ENCODE measurements around the gene UAP1.

UAP1 gene

DNA sequence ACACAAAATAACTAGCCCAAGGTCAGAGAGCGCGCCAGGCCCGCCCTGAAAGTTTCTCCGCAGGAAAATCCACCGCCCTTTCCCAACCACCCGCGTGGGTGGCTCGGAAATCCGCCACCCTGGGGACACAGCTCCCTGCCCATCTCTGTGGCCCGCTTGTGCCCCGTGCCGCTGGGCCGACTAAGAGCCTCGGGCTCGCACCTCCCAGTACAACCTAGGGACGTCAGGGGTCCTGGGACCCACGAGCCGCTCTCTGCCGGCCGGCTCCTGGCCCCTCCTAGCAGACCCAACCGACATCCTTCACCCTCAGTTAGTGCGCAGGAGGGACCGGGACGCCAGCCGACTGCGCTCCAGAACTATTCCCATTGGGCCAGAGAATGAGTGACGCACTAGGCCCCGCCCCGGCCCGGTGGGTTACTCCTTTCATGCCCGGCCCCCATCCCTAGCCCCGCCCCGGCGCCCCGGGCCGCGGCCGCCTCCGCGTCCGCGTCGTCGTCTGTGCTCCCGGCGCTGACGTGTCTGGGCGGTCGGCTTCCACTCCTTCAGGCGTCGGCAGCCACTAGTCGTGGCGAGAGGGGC lies 396 bp upstream of the UAP1 start:
- DNase-seq (ENCODE audit: low read depth, low spot score) = peak; percentile 99
- TF ChIP-seq, protein P1, sequence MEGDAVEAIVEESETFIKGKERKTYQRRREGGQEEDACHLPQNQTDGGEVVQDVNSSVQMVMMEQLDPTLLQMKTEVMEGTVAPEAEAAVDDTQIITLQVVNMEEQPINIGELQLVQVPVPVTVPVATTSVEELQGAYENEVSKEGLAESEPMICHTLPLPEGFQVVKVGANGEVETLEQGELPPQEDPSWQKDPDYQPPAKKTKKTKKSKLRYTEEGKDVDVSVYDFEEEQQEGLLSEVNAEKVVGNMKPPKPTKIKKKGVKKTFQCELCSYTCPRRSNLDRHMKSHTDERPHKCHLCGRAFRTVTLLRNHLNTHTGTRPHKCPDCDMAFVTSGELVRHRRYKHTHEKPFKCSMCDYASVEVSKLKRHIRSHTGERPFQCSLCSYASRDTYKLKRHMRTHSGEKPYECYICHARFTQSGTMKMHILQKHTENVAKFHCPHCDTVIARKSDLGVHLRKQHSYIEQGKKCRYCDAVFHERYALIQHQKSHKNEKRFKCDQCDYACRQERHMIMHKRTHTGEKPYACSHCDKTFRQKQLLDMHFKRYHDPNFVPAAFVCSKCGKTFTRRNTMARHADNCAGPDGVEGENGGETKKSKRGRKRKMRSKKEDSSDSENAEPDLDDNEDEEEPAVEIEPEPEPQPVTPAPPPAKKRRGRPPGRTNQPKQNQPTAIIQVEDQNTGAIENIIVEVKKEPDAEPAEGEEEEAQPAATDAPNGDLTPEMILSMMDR (IDR thresholded peaks at IDR 0.05; ENCODE audit: low read depth, low read length) = no peak
- H3K4me3 ChIP-seq (ENCODE audit: low read depth, low read length) = peak overlapping the region; percentile 85
- in situ Hi-C loops (cut with HindIII; ENCODE audit: low sequenced_read_pairs) = no loop called here

DNA sequence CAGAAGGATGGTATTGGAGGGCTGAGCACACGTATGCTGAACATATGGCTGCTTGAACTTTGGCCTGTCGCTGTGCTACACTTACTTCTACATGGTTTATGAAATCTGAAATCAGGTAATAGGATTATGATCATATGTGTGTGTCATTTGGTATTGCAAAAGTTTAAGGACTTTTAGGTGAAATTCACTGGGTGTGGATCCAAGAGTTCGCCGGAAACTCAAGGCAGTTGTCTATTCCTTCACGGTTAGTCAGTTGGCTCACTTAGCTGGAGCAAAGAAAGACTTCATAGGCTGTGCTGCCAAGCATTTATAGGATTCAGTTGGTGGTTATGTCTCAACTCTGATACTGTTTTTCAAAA lies 927 bp downstream of the UAP1 start:
- TF ChIP-seq, protein P1 (IDR thresholded peaks at IDR 0.05; ENCODE audit: low read depth, low read length) = no peak
- in situ Hi-C loops (cut with HindIII; ENCODE audit: low sequenced_read_pairs) = no loop called here
- peak; percentile 62 for DNase-seq (ENCODE audit: low read depth, low spot score)
- peak overlapping the region; percentile 85 for H3K4me3 ChIP-seq (ENCODE audit: low read depth, low read length)

- in situ Hi-C loops (cut with HindIII; ENCODE audit: low sequenced_read_pairs) = no loop called here
- TF ChIP-seq, protein P1 (IDR thresholded peaks at IDR 0.05; ENCODE audit: low read depth, low read length) = no peak
- H3K4me3 ChIP-seq (ENCODE audit: low read depth, low read length) = no peak overlapping the region
- DNase-seq (ENCODE audit: low read depth, low spot score) = no peak
Measured at GRCh38 chr1:162564762-162565218, 3.3 kb downstream of the UAP1 start.

GRCh38 chr1:162565460-162565859 lies 3.9 kb downstream of the UAP1 start:
- in situ Hi-C loops (cut with HindIII; ENCODE audit: low sequenced_read_pairs) = no loop called here
- TF ChIP-seq, protein P1 (IDR thresholded peaks at IDR 0.05; ENCODE audit: low read depth, low read length) = no peak
- H3K4me3 ChIP-seq (ENCODE audit: low read depth, low read length) = no peak overlapping the region
- DNase-seq (ENCODE audit: low read depth, low spot score) = no peak

GRCh38 chr1:162566870-162567269 lies 5.3 kb downstream of the UAP1 start:
- in situ Hi-C loops (cut with HindIII; ENCODE audit: low sequenced_read_pairs) = no loop called here
- no peak overlapping the region for H3K4me3 ChIP-seq (ENCODE audit: low read depth, low read length)
- TF ChIP-seq, protein P1 (IDR thresholded peaks at IDR 0.05; ENCODE audit: low read depth, low read length) = no peak
- DNase-seq (ENCODE audit: low read depth, low spot score) = no peak

- no peak for DNase-seq (ENCODE audit: low read depth, low spot score)
- TF ChIP-seq, protein P1 (IDR thresholded peaks at IDR 0.05; ENCODE audit: low read depth, low read length) = no peak
- in situ Hi-C loops (cut with HindIII; ENCODE audit: low sequenced_read_pairs) = no loop called here
- H3K4me3 ChIP-seq (ENCODE audit: low read depth, low read length) = no peak overlapping the region
Measured at GRCh38 chr1:162568802-162569201, 7.3 kb downstream of the UAP1 start.
